HG03196 (cell line): ENCODE data around the gene UBE2M.
"Not testable (repeated sequence)": the region's sequence is repeated elsewhere in the genome, so short reads cannot be mapped to it uniquely, and the experiment has no call there.

Experiments used
- ATAC-seq: cut with Tn5 transposase; IDR thresholded peaks from one replicate; pipeline ENCODE4 v1.9.1; 2021; ENCODE audit not compliant: unreplicated experiment

Gene UBE2M

DNA sequence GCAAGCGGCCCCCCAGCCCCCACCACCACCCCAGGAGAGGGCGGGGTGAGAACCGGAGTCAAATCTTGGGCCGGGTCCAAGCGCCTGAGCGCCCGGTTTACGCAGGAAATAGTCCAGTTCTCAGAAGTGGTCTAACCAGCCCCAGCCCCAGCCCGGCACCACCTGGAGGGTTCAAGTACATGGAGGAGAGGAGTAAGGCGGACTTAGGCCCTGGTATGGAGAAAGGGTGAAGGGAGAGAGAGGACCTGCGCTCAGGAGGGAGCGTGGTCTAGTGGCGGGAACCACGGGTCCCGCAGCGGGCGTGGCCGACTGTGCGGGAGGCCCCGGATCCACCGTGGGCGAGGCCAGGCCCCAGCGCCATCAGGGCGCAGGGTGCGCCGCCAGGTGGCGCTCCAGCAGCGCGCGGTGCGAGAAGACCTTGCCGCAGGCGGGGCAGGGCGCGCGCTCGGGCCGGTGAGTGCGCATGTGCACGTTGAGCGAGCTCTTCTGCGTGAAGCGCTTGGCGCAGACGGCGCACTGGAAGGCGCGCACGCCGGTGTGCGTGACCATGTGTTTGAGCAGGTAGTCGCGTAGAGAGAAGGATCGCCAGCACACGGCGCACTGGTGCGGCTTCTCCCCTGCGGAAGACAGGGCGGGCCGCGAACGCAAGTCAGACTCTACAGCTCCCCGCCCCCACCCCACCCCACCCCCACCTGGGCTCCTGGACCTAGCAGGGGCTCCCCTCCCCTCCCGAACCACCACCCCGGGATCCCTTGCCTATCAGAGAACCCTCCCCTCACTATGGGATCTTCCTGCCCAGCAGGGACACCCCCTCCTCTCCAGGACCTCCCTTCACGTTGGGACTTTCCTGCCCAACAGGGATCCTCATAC is 44.5 kb downstream of the UBE2M start:
- ATAC-seq, result peak; percentile 69

DNA sequence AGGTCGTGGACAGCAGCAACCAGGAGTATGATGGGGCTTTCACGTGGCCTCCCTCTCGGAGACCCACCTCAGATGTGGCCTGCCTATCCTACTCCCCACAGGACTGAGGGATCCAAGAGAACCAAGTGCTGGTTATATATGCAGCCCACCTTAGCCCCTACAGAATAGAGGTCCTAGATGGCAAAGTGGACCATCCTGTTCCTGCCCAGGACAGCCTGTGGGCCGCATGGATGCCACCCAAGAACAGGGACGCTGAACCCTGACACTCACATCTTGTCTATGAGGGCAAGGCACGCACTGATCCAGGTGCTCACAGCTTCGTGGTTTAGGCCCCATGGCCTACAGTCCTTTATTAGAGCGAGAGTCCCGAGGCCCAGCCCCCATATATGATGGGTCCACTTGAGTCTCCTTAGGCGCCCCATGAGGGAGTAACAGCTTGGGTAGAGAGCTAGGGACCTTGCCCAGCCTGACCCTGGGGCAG is 45.2 kb downstream of the UBE2M start:
- ATAC-seq, result no peak

DNA sequence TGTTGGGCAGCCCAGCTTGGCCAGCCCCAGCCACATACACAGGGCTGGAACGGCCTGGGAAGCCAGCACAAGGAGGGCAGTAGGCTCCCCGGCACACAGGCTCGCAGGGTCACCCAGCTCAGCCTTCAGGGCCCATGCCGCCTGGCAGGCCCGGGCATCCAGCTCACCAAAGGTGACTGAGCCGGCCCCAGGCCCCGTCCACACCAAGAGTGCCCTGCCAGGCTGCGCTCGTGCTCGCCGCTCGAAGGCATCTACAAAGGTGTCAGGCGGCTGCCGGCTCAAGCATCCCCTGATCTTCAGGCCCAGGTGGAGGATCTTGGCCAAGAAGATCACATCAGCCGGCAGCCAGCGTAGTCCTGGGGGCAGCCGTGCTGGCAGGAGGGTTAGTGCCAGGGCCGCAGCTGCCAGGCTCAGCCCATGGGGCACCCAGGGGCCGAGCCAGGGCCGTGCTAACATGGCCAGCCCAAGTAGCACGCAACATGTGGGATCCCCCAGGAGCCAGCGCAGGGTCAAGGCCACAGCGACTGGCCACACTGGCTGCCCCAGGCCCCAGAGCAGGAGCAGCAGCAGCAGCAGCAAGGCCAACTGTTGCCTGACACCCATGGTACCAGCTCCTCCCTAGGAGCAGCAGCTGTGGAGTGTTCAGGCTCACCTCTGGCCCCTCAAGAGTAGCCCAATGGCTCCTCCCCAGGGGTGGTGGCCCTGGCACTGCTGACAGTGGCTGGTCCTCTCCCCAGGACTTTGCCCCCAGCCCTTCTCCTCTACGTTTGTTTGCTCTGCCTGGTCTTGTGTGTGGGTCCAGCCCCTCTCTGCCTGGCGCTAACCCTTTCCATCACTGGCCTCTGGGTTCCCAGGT is 46.8 kb downstream of the UBE2M start, which contains the start of gene SLC27A5:
TSS of gene SLC27A5 (minus strand) at position 640 of the 856 bp plus-strand sequence. CDS start at position 603, 37 bp downstream.
- ATAC-seq, result no peak

DNA sequence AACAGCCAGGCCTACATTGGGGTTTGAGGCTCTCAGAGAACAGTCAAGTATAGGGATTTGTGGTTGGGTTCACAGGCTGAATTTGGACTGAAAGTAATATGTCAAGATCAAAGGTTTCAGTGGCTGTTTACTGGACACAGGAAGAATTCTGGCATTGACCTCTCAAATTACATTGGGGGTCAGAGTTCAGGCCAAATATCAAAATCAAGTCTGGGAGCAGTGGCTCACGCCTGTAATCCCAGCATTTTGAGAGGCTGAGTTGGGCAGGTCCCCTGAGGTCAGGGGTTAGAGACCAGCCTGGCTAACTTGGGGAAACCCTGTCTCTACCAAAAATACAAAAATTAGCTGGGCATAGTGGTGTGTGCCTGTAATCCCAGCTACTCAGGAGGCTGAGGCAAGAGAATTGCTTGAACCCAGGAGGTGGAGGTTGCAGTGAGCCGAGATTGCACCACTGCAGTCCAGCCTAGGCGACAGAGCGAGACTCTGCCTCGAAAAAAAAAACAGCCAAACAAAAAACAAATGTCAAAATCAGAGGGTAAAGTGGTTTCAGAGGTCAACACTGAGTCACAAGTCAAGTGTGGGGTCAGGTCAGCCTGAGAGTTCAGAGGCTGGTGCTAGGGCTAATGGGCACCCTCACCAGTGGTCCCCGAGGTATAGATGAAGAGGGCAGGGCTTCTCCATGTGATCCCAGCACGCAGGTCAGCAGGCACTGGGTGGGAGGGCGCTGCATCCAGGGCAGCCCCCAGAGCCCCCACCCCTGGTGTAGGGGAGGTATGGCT is 48.1 kb downstream of the UBE2M start:
- ATAC-seq, result no peak

DNA sequence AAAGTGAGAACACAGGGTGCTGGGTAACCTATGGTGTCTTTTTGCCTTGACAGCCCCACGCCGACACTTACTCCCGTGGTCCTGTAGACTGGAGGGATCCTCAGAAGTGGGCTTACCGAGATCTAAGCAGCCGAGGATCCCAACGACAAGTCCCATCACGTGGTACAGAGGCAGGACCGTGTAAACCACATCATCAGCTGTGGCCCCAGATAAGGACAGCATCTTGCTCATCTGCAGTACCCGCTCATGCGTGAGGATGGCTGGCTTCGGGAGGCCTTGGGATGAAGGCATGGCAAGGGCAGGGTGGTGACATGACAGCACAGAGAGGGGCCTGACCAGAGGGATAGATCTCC is 48.7 kb downstream of the UBE2M start:
- no peak for ATAC-seq

DNA sequence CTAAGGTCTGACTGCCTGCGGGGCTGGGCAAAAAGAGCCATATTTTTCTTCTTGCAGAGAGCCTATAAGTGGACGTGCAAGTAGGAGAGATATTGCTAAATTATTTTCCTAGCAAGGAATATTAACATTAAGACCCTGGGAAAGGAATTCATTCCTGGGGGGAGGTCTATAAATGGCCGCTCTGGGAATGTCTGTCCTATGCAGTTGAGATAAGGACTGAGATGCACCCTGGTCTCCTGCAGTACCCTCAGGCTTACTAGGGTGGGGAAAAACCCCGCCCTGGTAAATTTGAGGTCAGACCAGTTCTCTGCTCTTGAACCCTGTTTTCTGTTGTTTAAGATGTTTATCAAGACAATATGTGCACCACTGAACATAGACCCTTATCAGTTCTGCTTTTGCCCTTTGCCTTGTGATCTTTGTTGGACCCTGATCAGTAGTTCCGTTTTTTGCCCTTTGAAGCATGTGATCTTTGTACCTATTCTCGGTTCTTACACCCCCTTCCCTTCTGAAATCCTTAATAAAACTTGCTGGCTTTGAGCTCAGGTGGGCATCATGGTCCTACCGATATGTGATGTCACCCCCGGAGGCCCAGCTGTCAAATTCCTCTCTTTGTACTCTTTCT is 50.7 kb downstream of the UBE2M start:
- not testable (repeated sequence) for ATAC-seq
